Breast epithelium (tissue), 4 donors: ENCODE results near the gene HMGCS2. TPM values are rescaled to one million over a fixed set of nuclear protein-coding genes. Genes with fewer than 3 reads are reported as not detected.

ENCODE experiments used
- DNase-seq, 2 donors: peaks; one replicate each; pipeline ENCODE4 v3.0.0-alpha.2; 2019; ENCODE audit warnings: low spot score in 2 of 2
- H3K27ac ChIP-seq, 2 donors: fragments of 200-600 bp; sonication (generic) in 1 of 2; one replicate each; pipeline ENCODE4 v1.5.1; 2016 to 2019; ENCODE audit warnings: mild to moderate bottlenecking in 1 of 2
- H3K27me3 ChIP-seq, 2 donors: fragments of 200-600 bp; sonication (generic) in 1 of 2; one replicate each; pipeline versions ENCODE4 v1.5.1 to v1.6.0; 2017 to 2019; ENCODE audit warnings: control low read depth in 1 of 2, mild to moderate bottlenecking in 1 of 2
- H3K36me3 ChIP-seq: fragments of 200-600 bp; one replicate; pipeline ENCODE4 v1.5.1; 2019
- H3K4me1 ChIP-seq, 2 donors: fragments of 200-600 bp; sonication (generic); one replicate each; pipeline ENCODE4 v1.5.1; 2016 to 2019; ENCODE audit warnings: control low read depth in 1 of 2
- H3K4me3 ChIP-seq, 3 donors: fragments of 200-600 bp; sonication (generic); 1 replicate in 2 of 3; 2 replicates in 1 of 3; pipeline ENCODE4 v1.5.1; 2016 to 2019; ENCODE audit warnings: mild to moderate bottlenecking in 3 of 3, moderate library complexity in 2 of 3
- H3K9me3 ChIP-seq, 2 donors: fragments of 200-600 bp; sonication (generic) in 1 of 2; one replicate each; pipeline ENCODE4 v1.5.1; 2016 to 2019; ENCODE audit warnings: control low read depth in 1 of 2
- POLR2A ChIP-seq: fragments of 450-650 bp; IDR thresholded peaks from one replicate; pipeline ENCODE4 v1.6.1; 2016; ENCODE audit warnings: antibody characterized with exemption, mild to moderate bottlenecking, moderate library complexity
- POLR2AphosphoS5 ChIP-seq, 3 donors: sonication (generic); formaldehyde crosslinking; IDR thresholded peaks; one replicate each; pipeline ENCODE4 v1.6.1; 2017; ENCODE audit warnings: antibody characterized with exemption in 3 of 3
- intact Hi-C: fragments of 100-400 bp; cut with DNase I; formaldehyde crosslinking; loops from one replicate; pipeline ENCODE4 v1.15.1; 2023; ENCODE audit warnings: low total_unique reads
- total RNA-seq, 3 donors: library from RNA; depleted of rRNA; stranded (reverse); fragments of >200 nt; gene quantifications; one replicate each; pipeline ENCODE4 v1.1.0, GENCODE V29; 2016
- TF ChIP-seq, protein P1 (sequence below), 3 donors: fragments of 450-650 bp; IDR thresholded peaks; one replicate each; pipeline ENCODE4 v1.5.1; 2016 to 2017; ENCODE audit warnings: antibody characterized with exemption in 3 of 3, mild to moderate bottlenecking in 3 of 3, moderate library complexity in 3 of 3

The HMGCS2 gene
- total RNA-seq, 3 donors from 2014 or later = 0.16 to 142 (median 23.0) TPM

DNA sequence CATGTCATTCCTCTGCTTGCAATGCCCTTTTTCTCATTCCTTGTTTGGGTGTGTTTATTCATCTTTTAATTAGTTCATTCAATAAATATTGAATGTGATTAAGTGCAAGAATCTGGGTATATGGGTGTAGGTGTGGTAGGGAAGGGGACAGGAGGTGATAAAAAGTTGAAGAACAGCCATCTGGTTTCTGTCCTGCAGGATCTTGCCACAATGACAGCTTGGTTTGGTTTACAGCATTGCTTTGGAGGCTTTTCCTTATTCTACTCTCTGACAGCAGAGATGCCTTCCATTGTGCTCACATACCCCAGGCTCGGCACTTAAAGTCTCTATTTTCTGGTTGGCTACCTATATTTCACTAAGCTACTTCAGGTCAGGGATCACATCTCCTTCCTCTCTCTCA, 45.6 kb upstream of the HMGCS2 start:
- intact Hi-C loops = no loop called here
- no peaks in the 10 kb centered on the region for H3K36me3 ChIP-seq
- H3K27me3 ChIP-seq = no peaks in the 10 kb centered on the region
- H3K9me3 ChIP-seq = no peaks in the 10 kb centered on the region
- H3K27ac ChIP-seq = no peak overlapping the region
- DNase-seq = no peak
- no peaks in the 10 kb centered on the region for H3K4me1 ChIP-seq
- H3K4me3 ChIP-seq = no peak overlapping the region
- TF ChIP-seq POLR2A (no peak), POLR2AphosphoS5 (IDR thresholded peaks at IDR 0.05) (no peak)
- TF ChIP-seq, protein P1, sequence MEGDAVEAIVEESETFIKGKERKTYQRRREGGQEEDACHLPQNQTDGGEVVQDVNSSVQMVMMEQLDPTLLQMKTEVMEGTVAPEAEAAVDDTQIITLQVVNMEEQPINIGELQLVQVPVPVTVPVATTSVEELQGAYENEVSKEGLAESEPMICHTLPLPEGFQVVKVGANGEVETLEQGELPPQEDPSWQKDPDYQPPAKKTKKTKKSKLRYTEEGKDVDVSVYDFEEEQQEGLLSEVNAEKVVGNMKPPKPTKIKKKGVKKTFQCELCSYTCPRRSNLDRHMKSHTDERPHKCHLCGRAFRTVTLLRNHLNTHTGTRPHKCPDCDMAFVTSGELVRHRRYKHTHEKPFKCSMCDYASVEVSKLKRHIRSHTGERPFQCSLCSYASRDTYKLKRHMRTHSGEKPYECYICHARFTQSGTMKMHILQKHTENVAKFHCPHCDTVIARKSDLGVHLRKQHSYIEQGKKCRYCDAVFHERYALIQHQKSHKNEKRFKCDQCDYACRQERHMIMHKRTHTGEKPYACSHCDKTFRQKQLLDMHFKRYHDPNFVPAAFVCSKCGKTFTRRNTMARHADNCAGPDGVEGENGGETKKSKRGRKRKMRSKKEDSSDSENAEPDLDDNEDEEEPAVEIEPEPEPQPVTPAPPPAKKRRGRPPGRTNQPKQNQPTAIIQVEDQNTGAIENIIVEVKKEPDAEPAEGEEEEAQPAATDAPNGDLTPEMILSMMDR (IDR thresholded peaks at IDR 0.05) = no peak

DNA sequence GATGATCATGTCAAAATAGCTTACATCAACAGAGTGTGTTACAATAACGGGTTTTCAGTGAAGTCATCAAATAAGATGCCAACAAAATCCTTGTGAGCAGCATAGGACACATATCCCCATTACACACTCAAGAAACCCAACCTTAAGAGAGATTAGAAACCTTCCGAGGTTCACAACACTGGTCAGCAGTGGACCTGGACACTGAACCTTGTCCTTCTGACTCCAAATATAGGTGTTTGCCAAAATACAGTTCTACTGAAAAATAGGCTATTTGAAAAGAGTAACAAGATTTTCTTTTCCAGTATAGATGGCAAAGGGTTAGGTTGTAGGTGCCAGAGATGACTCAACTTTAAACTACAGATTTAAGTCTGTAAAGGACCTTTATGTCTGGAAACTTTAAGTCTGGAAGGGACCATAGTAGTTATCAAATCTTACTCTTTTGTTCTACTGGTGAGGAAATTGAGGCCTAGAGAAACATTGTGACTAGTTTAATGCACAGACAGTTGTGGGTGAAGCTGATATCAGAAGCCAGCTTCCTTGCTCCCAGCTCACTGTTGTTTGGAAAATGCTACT, 43.4 kb upstream of the HMGCS2 start:
- no peaks in the 10 kb centered on the region for H3K9me3 ChIP-seq
- no peak overlapping the region for H3K4me3 ChIP-seq
- intact Hi-C loops = no loop called here

DNA sequence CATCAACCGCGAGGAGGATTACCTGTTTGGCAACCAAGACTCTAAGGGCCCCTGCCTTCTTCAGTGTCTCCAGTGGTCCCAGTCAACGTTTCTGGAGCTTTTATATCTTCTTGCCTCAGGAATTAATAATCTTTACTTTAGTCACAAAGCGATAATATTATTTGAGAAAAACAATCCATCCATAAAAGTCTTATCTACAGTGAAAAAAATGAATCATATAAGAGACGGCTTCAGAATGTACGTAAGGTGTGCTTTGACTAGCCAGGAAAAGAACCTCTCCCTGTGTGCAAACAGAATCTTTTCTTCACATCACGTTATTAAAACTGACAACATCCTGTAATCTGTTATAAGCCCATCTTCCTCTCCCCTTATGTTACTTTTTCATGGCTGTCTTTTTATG, 42.7 kb upstream of the HMGCS2 start, which contains the start of gene REG4:
REG4 (minus strand) TSS at position 74 of the 400 bp plus-strand sequence. CDS start 2,691 bp downstream, outside the sequence.
- no peaks in the 10 kb centered on the region for H3K9me3 ChIP-seq
- no peaks in the 10 kb centered on the region for H3K27me3 ChIP-seq
- no peaks in the 10 kb centered on the region for H3K4me1 ChIP-seq
- intact Hi-C loops = no loop called here
- no peak for DNase-seq
- TF ChIP-seq POLR2A (no peak), POLR2AphosphoS5 (IDR thresholded peaks at IDR 0.05) (no peak)
- TF ChIP-seq, protein P1 (IDR thresholded peaks at IDR 0.05) = no peak
- H3K36me3 ChIP-seq = no peaks in the 10 kb centered on the region
- no peak within 1 kb of the TSS for H3K4me3 ChIP-seq
- H3K27ac ChIP-seq = no peak within 1 kb of the TSS

More for the DNA sequence above, 43.4 kb upstream of the HMGCS2 start:
- Histone ChIP-seq H3K27ac (no peak overlapping the region), H3K4me1 (no peaks in the 10 kb centered on the region), H3K36me3 (no peaks in the 10 kb centered on the region), H3K27me3 (no peaks in the 10 kb centered on the region)
- no peak for DNase-seq
- TF ChIP-seq, protein P1 (IDR thresholded peaks at IDR 0.05) = no peak
- no peak for TF ChIP-seq POLR2A
- no peak for TF ChIP-seq POLR2AphosphoS5 (IDR thresholded peaks at IDR 0.05)

DNA sequence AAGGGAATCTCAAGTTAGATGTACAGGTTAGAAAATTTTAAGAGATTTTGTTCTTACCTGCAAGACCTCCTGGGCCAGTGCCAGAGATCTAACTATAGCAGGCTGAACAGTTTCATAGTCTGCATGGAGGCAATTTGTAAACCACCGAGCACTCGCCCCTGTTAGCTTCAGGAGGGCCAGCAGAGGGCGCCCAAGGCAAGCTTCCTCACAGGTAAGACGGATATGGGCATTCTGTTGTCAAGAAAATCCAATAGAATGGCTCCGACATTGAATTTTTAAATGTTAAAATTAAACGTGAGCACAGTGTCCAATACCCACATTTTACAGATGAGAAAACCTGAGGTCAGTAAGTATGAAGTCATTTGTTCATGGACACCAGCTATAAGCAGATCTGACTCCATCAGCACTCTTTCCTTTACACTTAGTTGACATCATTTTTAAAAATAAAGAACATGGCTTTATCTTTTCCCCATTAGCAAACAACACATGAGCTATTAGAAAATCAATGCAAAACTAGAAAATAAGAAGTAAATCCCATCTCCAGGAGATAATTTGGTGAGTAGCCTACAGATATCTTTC, 40.4 kb upstream of the HMGCS2 start:
- intact Hi-C loops = no loop called here
- Histone ChIP-seq H3K4me3 (no peak overlapping the region), H3K27me3 (no peaks in the 10 kb centered on the region), H3K36me3 (no peaks in the 10 kb centered on the region), H3K9me3 (no peaks in the 10 kb centered on the region), H3K4me1 (no peaks in the 10 kb centered on the region), H3K27ac (no peak overlapping the region)
- DNase-seq = peak; percentile 63 to 70
- no peak for TF ChIP-seq POLR2AphosphoS5 (IDR thresholded peaks at IDR 0.05)
- TF ChIP-seq, protein P1 (IDR thresholded peaks at IDR 0.05) = peak; percentile 35 to 70 (median 66)

DNA sequence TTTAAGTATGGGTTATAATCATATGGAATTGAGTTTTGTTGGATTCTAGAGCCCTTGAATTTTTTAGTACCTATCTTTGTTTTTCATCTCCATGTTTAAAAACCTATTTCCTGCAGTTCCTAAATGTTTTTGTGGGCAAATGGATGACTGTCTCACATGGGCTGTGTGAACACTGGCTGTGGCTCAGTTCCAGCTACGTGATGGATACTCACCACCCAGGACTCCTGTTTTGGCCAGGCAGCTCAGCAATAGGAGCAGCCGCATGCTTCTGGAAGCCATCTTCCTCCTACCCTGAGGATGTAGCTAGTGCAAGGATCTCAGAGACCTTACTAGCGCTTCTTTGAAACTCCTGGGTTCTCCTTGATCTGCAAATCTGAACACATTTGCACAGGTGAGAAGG, 39.8 kb upstream of the HMGCS2 start:
- H3K4me1 ChIP-seq = no peaks in the 10 kb centered on the region
- H3K36me3 ChIP-seq = no peaks in the 10 kb centered on the region
- no peak for DNase-seq
- H3K27ac ChIP-seq = no peak overlapping the region
- no peaks in the 10 kb centered on the region for H3K27me3 ChIP-seq
- H3K9me3 ChIP-seq = no peaks in the 10 kb centered on the region
- intact Hi-C loops = no loop called here
- TF ChIP-seq, protein P1 (IDR thresholded peaks at IDR 0.05) = no peak
- no peak for TF ChIP-seq POLR2A
- TF ChIP-seq POLR2AphosphoS5 (IDR thresholded peaks at IDR 0.05) = no peak
- H3K4me3 ChIP-seq = no peak overlapping the region
